Right hindlimb (tissue), 1 donor: ENCODE measurements around the gene SMURF1.
"Not testable (repeated sequence)": the region's sequence is repeated elsewhere in the genome, so short reads cannot be mapped to it uniquely, and the experiment has no call there.

Experiments used
- DNase-seq: peaks from one replicate; pipeline ENCODE4 v3.0.0-alpha.2; 2018

Gene SMURF1

GRCh38 chr7:99046722-99047121, 97.2 kb downstream of the SMURF1 start:
- no peak for DNase-seq

GRCh38 chr7:99046262-99046661, 97.6 kb downstream of the SMURF1 start:
- not testable (repeated sequence) for DNase-seq

- DNase-seq: not testable (repeated sequence)
Observed at GRCh38 chr7:99044858-99045257, 99.0 kb downstream of the SMURF1 start.

GRCh38 chr7:99042957-99043356, 101.0 kb downstream of the SMURF1 start:
- DNase-seq: no peak

- DNase-seq: no peak
Observed at GRCh38 chr7:99041526-99041925, 102.4 kb downstream of the SMURF1 start.

- peak; percentile 86 for DNase-seq
Observed at GRCh38 chr7:99040104-99040958, 103.6 kb downstream of the SMURF1 start.

GRCh38 chr7:99039384-99039891, 104.5 kb downstream of the SMURF1 start:
- DNase-seq: no peak

- no peak for DNase-seq
Observed at GRCh38 chr7:99038086-99038855, 105.6 kb downstream of the SMURF1 start.

- no peak for DNase-seq
Observed at GRCh38 chr7:99037327-99037940, 106.5 kb downstream of the SMURF1 start.

- DNase-seq: no peak
Observed at GRCh38 chr7:99036546-99037111, 107.3 kb downstream of the SMURF1 start.

GRCh38 chr7:99035723-99036545, 108.0 kb downstream of the SMURF1 start:
- DNase-seq: no peak

GRCh38 chr7:99034932-99035722, 108.8 kb downstream of the SMURF1 start:
- no peak for DNase-seq

- DNase-seq: no peak
Observed at GRCh38 chr7:99033765-99034164, 110.1 kb downstream of the SMURF1 start.

GRCh38 chr7:99032928-99033327, 111.0 kb downstream of the SMURF1 start:
- no peak for DNase-seq

GRCh38 chr7:99031496-99031895, 112.4 kb downstream of the SMURF1 start:
- no peak for DNase-seq

GRCh38 chr7:99030951-99031350, 113.0 kb downstream of the SMURF1 start:
- DNase-seq: no peak

GRCh38 chr7:99030457-99030856, 113.5 kb downstream of the SMURF1 start:
- no peak for DNase-seq

GRCh38 chr7:99029466-99030435, 114.2 kb downstream of the SMURF1 start:
- DNase-seq: no peak

GRCh38 chr7:99028261-99028973, 115.5 kb downstream of the SMURF1 start:
- no peak for DNase-seq
